HG02759 (cell line): ENCODE data around the gene FGFR2.

Experiments
- ATAC-seq: cut with Tn5 transposase; IDR thresholded peaks from one replicate; pipeline ENCODE4 v1.9.1; 2021; ENCODE audit warnings: mild to moderate bottlenecking, moderate library complexity; ENCODE audit not compliant: unreplicated experiment

FGFR2 gene

DNA sequence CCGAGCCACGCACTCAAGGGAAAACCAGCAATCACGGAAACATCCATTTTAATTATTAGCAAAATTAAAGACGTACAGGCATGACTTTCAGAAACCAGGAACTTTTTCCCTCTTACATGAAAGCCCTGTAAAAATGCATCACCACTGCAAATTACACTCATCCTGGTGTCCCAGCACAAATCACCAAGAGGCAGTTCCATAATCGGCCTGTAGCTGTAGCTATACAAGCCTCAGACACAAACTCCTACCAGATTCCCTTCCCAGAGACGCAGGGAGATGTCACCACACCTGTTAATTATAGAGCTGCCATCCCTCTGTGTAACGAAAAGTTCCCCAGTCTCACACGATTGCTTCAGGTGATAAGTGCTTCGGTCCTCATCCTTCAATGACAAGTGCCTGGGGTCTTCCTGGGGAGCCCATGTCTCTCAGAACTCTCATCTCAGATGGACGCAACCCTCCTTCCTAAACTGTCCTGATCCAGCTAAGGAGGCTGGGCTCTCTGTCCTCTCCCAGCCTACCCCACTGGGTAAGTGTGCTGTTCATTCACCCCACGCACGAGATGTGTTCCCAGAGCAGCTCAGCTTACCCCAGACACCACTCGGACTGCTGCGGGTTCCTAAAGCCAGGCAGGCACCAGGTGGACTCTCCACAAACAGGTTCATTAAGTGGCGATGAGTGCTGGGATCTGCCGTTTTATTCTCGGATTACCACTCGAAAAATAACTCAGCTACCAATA lies 5.9 kb downstream of the FGFR2 start:
- no peak for ATAC-seq

DNA sequence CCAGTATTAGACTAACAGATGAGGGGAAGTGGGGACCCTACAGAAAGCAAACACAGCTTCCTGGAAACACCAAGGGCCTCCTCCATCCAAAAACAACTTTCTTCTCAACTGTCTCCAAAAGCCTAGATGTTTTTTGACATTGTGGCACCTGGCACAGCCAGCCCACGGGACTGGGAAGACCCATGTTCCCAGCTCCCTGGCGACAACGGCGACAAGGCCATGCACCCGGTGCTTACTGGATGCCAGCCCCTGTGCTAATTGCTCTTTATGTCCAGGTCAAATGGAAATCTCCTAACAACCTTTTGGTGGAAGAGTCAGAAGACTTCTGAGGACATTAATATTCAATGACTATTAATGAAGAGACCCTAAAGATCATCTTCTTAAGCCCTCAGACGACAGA lies 7.1 kb downstream of the FGFR2 start:
- ATAC-seq: no peak

DNA sequence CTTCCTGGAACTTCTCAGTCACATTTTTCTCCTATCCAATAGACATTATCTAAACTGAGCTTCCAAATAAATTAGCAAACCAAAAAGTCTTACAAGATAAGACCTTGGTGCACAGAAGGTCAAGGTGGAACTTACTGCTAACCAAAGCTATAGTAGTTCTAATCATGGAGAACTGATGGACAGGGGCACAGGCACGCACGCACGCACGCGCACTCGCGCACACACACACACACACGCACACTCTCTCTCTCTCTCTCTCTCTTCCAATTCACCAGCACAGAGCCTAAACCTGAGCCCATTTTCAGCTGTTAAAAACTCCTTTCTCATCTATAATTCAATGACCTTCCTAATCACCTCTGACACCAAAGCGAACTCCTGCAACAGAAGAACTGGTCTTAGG lies 7.5 kb downstream of the FGFR2 start:
- no peak for ATAC-seq

GRCh38 chr10:121589553-121589952 lies 8.7 kb downstream of the FGFR2 start:
- no peak for ATAC-seq

DNA sequence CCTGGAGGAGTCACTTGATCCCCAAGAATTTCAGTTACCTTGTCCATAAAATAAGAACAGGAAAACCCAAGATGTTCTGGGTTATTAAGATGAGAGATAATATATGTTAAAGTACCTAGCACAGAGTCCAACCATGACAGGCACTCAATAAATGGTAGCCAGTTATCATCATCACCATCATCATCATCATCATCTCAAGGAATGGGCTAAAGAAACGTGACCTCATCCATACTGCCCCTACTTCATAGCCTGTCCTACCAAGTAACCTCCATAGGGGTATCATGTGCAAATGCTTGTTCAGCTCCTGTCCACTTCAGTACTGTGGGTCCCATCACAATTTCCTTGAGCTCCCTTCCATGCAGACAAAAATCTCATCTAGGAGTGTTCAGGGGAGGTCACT lies 14.4 kb downstream of the FGFR2 start:
- no peak for ATAC-seq

GRCh38 chr10:121583258-121583657 lies 15.0 kb downstream of the FGFR2 start:
- ATAC-seq: no peak

GRCh38 chr10:121580276-121581116 lies 17.7 kb downstream of the FGFR2 start:
- no peak for ATAC-seq

- ATAC-seq: no peak
These were observed 18.6 kb downstream of the FGFR2 start for GRCh38 chr10:121579656-121580055.

DNA sequence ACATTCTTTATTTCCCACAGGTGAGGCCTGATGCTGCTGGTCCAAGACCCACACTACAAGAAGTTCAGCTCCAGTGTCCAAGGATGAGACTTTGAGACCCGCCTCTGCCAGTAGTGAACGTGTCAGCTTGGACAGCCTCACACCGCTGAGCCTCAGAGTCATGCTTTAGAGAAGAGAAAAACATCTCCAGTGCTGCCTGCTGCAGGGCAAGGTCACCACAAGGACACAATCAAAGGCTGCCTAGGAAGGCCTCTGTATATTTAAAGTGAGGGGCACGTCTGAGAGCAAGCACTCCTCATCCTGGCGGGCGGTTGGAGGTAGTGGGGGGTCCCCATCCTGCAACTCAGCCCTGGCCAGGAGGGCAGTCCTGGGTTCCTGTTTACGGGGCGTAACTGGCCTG lies 19.3 kb downstream of the FGFR2 start:
- no peak for ATAC-seq

DNA sequence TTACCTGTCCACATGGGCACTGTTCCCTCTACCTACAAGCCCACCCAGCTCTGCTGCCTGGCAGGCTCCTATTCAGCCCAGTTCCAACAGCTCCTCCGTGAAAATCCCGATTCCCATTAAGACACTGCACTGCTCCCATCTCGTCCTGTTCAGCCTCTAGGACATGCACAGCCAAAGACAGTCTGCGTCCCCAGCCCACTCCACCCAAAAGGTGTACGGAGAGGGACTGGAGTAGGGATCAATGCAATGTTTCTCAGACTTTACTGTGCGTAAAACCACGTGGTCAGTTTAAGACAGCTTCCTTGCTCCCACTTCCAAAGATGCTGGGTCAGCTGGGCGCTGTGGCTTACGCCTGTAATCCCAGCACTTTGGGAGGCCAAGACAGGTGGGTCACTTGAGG lies 19.9 kb downstream of the FGFR2 start:
- ATAC-seq: no peak

- ATAC-seq: no peak
These were observed 20.7 kb downstream of the FGFR2 start for GRCh38 chr10:121577568-121577967.

DNA sequence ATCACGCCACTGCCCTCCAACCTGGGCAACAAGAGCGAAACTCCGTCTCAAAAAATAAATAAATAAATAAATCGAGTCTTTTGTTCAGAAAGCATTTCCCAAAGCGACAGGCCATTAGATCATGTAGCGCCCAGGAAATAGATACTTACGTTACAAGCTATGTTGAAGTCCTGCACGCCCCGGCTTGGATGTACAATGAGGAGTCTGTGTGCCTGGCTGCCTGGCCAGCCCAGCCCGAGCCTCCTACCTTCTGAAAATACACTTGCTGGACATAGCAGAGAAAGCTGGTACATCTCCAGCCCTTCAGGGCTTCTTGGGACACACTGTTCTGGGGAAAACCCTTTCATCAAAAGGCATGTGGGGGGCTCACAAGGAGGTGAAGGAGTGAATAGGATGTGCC lies 22.1 kb downstream of the FGFR2 start:
- ATAC-seq: no peak

- no peak for ATAC-seq
These were observed 23.6 kb downstream of the FGFR2 start for GRCh38 chr10:121574519-121575166.

DNA sequence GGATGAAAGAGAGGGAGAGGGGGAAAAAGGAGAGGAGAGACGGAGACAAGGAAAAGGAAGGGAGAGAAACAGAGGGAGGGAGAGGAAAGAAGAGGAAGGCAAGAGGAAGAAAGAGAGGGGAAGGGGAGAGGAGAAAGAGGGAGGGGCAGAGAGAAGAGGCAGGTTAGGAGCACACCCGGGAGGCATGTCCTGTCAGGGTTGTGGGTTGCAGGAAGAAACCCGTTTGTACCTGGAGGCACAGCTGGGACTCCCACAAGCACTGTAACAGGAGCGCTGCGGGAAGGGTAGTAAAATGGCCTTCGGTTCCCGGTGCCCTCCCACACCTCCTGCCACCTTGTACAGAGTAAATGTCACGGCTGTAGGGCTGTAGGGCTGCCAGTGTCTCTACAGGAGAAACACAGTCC lies 24.7 kb downstream of the FGFR2 start:
- no peak for ATAC-seq

- no peak for ATAC-seq
These were observed 25.2 kb downstream of the FGFR2 start for GRCh38 chr10:121572859-121573537.

- ATAC-seq: no peak
These were observed 27.9 kb downstream of the FGFR2 start for GRCh38 chr10:121570315-121570714.

GRCh38 chr10:121568275-121568674 lies 30.0 kb downstream of the FGFR2 start:
- ATAC-seq: no peak

GRCh38 chr10:121567569-121567968 lies 30.7 kb downstream of the FGFR2 start:
- no peak for ATAC-seq

DNA sequence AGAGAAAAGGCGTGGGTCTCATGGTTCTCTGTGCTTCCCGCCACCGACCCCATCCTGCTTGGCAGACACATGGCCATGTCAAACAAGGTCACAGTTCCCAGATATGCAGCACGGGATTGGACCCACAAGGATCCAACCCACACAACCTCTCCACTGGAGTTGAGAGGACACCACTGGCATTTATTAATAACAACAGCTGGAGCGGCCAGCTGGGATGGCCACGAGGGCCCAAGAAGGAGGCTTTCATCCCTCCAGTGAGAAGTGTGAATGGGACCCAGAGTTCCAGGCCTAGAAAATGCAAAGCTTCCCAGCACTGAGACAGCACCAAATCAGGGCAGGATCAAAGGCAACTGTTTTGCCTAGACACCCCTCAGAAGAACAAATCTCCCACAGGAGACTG lies 31.5 kb downstream of the FGFR2 start:
- no peak for ATAC-seq

- no peak for ATAC-seq
These were observed 38.8 kb downstream of the FGFR2 start for GRCh38 chr10:121559326-121560026.

- ATAC-seq: no peak
These were observed 40.0 kb downstream of the FGFR2 start for GRCh38 chr10:121558238-121558637.
